Neuron (in vitro differentiated cells): ENCODE measurements around the gene FSTL4.

Experiments
- H2AFZ ChIP-seq: one replicate; pipeline ENCODE4 v1.6.1; 2013; ENCODE audit warnings: low read depth, mild to moderate bottlenecking, inconsistent platforms, low read length, moderate library complexity
- H3K27me3 ChIP-seq: one replicate; pipeline ENCODE4 v1.6.1; 2013; ENCODE audit warnings: low read length; ENCODE audit not compliant: insufficient read depth
- H3K36me3 ChIP-seq: one replicate; pipeline ENCODE4 v1.6.1; 2013; ENCODE audit warnings: low read length; ENCODE audit not compliant: insufficient read depth
- H3K4me1 ChIP-seq: one replicate; pipeline ENCODE4 v1.6.1; 2013; ENCODE audit warnings: low read length; ENCODE audit not compliant: insufficient read depth
- H3K4me3 ChIP-seq: 2 replicates; pipeline ENCODE4 v1.5.1; 2013; ENCODE audit warnings: mild to moderate bottlenecking, low read length, moderate library complexity
- H3K9me3 ChIP-seq: one replicate; pipeline ENCODE4 v1.6.1; 2013; ENCODE audit warnings: low read length

FSTL4 gene

DNA sequence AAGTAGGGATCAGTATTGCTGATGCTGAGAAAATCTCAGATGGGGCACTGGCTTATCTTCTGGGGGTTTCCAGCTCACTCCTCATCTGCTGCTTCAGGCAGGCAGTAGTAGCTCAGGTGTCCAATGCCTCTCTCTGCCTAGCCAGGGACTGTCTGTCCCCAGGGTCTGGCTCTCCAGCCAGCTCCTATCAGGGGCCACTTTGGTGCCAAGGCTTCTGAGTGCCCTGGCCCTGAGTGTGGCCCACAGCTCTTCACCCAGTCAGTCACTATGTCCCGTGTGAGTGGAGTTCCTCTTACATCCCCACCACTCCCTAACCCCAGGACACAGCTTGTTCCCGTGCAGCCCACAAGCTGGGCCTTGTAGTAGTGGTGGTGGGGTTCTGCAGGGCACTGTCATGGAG lies 309.0 kb downstream of the FSTL4 start:
- H2AFZ ChIP-seq: no peak overlapping the region
- H3K4me1 ChIP-seq: no peaks in the 10 kb centered on the region
- H3K36me3 ChIP-seq: no peaks in the 10 kb centered on the region
- H3K4me3 ChIP-seq: no peak overlapping the region
- no peaks in the 10 kb centered on the region for H3K9me3 ChIP-seq
- H3K27me3 ChIP-seq: no peaks in the 10 kb centered on the region

DNA sequence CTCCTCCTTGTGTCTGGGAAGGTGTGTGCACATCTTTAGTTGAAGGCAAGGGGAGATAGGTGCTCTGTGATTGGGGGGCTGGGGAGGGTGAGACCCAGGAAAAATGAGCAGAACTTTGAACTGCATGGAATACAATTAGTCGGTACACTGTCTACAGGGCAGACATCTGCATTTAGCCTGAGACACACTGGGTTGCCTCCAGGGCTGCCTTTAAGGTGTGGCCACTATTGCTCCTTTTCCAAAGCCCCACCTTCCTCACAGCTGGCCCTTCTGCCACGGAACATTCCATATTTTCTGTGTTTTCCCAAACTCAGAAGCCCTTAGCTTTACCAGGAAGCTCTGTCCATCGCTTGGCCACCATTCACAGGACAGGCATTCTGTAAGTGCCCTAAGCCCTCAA lies 312.6 kb downstream of the FSTL4 start:
- H3K4me1 ChIP-seq: no peaks in the 10 kb centered on the region
- no peak overlapping the region for H2AFZ ChIP-seq
- H3K36me3 ChIP-seq: no peaks in the 10 kb centered on the region
- H3K4me3 ChIP-seq: no peak overlapping the region
- no peaks in the 10 kb centered on the region for H3K27me3 ChIP-seq
- H3K9me3 ChIP-seq: no peaks in the 10 kb centered on the region

DNA sequence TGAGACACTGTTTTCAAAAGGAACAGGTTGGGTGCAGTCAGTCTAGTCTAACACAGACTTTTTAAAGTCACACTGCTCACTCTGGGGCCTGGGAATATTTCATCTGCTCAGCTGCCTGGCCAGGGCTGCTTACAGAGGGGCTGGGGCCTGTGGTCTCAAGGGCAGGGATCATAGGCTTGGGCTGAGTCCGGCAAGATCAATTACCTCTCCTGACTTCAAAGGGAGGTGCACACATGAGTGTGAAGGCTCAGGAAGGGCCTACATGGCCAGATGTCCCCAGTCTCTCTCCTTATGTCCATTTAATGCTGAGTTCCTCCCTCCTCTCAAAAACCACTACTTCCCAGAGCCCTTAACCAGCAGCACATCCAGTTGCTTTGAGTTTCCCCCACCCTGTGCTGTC lies 313.3 kb downstream of the FSTL4 start:
- Histone ChIP-seq H2AFZ (no peak overlapping the region), H3K36me3 (no peaks in the 10 kb centered on the region), H3K4me1 (no peaks in the 10 kb centered on the region), H3K4me3 (no peak overlapping the region), H3K9me3 (no peaks in the 10 kb centered on the region), H3K27me3 (no peaks in the 10 kb centered on the region)

DNA sequence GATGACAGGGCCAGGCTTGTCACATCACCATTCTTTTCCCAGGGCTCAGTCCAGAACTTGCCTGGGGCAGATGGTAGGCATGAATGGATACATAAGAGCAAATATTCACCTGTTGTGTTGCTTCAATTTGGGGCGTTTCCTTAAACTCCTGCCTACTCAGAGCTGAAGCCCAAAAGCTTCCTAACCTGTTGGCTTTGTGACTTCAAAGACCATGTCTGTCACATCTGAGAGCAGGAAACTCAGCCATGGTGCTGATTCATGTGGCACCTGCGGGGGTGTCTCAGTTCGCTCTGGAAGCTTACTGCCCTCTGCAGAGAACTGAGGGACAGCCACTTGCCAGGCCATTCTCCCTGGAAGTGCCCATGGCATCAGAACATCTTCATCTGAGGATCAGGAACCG lies 313.9 kb downstream of the FSTL4 start:
- Histone ChIP-seq H3K27me3 (no peaks in the 10 kb centered on the region), H3K36me3 (no peaks in the 10 kb centered on the region), H3K4me1 (no peaks in the 10 kb centered on the region), H3K9me3 (no peaks in the 10 kb centered on the region), H3K4me3 (no peak overlapping the region), H2AFZ (no peak overlapping the region)

DNA sequence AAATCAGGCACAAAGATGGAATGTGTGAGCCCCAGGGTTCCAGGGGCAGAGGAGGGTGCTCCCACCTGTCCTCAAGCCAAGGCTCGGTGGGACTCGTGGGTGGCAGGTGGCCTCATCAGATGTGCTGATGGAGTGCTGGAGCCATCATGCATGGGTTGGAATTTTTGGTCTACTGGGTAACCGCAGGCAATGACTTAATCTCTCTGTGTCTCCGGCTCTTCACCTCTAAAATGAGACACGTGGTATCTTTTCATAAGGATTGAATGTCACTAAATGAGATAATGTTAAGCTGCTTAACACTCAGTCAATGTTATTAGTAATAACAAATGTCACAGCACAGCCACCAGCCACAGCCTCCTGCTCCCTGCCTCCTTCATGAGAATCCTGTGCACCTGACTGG lies 315.0 kb downstream of the FSTL4 start:
- H2AFZ ChIP-seq: no peak overlapping the region
- no peaks in the 10 kb centered on the region for H3K36me3 ChIP-seq
- no peak overlapping the region for H3K4me3 ChIP-seq
- no peaks in the 10 kb centered on the region for H3K9me3 ChIP-seq
- H3K4me1 ChIP-seq: no peaks in the 10 kb centered on the region
- no peaks in the 10 kb centered on the region for H3K27me3 ChIP-seq

DNA sequence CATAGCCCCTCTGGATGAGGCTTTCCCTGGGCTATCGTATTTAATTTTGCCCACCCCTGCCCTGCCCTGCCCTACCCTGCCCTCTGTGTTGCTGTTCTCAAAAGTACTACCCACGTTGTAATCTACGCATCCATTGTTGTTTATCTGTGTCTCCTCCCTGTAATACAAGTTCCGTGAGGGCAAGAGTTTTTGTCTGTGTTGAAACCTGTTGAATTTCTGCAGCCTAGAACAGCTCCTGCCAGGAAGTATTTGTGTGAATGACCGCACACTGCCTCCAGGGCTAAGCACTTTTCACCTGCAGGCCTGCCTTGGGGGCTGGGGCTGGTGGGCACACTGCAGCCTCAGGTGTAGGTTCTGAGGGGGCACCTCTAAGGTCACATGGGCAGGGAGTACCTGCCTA lies 315.7 kb downstream of the FSTL4 start:
- H3K4me3 ChIP-seq: no peak overlapping the region
- H2AFZ ChIP-seq: no peak overlapping the region

DNA sequence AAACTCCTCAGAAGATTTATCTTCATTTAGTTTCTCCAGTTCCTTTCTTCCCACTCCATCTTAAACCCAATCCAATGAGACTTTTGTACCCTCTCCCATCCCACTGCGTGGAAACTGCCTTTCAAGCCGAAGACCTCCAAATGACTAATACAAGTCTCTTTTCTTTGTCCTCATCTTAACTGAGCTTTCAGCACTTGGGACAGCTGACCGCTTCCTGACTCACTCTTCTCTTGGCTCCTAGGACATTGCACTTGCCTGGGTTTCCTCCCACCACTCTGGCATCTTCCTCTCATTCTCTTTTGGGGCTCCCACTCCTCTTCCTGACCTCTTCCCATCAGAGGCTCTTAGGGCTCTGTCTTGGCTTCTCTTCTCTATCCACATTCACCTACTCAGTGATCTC lies 316.8 kb downstream of the FSTL4 start:
- Histone ChIP-seq H3K9me3 (no peaks in the 10 kb centered on the region), H3K4me1 (no peaks in the 10 kb centered on the region), H3K36me3 (no peaks in the 10 kb centered on the region), H3K4me3 (no peak overlapping the region), H2AFZ (no peak overlapping the region), H3K27me3 (no peaks in the 10 kb centered on the region)

More for the DNA sequence above, 315.7 kb downstream of the FSTL4 start:
- Histone ChIP-seq H3K36me3 (no peaks in the 10 kb centered on the region), H3K27me3 (no peaks in the 10 kb centered on the region), H3K9me3 (no peaks in the 10 kb centered on the region), H3K4me1 (no peaks in the 10 kb centered on the region)

DNA sequence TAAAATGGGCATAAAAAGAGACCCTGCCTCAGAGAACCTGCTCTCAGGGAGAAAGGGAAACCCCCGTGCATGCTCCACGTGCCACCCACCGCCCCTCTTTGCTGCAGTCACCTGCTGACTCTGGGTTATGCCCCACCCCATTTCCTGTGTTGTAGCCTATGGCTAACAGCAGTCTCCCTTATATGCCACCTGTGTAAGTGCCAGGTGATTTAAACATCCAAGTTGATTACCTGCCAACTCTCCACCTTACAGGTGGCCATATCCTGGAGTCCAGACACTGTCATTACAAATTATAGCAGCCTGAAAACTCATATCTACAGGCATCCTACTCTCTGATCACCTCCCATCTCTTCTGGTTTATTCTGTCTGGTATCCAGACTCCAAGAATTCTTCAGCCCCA lies 318.0 kb downstream of the FSTL4 start:
- Histone ChIP-seq H3K27me3 (no peaks in the 10 kb centered on the region), H3K4me1 (no peaks in the 10 kb centered on the region), H3K9me3 (no peaks in the 10 kb centered on the region), H3K4me3 (no peak overlapping the region), H2AFZ (no peak overlapping the region), H3K36me3 (no peaks in the 10 kb centered on the region)

DNA sequence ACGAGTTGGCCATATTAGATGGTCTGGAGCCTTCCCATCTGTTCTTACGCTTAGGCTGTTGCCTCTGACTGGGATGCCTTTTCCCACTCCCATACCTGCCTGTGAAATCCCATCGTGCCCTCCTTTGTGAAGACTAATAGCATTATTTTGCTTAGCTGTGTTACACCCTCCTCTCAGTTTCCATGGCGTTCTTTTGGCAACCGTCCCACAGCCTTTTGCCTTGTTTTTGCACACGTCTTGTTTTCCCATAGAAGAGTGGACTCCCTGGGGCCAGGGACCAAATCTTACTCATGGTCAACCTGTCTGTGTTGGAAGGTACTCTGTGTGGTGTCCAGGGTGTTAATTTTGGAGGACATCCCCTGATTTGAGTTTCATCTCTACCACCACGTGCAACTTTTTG lies 318.4 kb downstream of the FSTL4 start:
- Histone ChIP-seq H2AFZ (no peak overlapping the region), H3K4me3 (no peak overlapping the region), H3K9me3 (no peaks in the 10 kb centered on the region), H3K4me1 (no peaks in the 10 kb centered on the region), H3K27me3 (no peaks in the 10 kb centered on the region), H3K36me3 (no peaks in the 10 kb centered on the region)

DNA sequence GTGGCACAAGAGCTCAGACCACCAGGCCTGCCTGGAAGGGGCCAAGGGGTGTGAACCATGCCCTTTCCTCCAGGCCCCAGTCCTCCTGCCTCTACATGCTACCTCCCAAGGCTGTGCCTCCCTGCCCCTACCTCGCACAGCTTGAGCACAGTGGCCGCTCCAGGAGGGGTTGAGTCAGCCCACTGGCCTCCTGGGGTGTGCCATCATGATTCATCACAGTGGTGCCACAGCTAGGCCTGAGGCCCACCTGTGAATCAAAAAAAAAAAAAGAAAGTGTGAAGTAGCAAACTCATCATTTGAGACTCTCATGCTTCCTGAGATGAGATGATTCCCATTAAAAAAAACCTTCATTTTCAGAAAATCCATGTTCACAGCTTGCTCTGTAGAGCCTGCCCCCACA lies 320.0 kb downstream of the FSTL4 start:
- Histone ChIP-seq H3K27me3 (no peaks in the 10 kb centered on the region), H3K4me3 (no peak overlapping the region), H3K36me3 (no peaks in the 10 kb centered on the region), H3K9me3 (no peaks in the 10 kb centered on the region), H2AFZ (no peak overlapping the region), H3K4me1 (no peaks in the 10 kb centered on the region)

DNA sequence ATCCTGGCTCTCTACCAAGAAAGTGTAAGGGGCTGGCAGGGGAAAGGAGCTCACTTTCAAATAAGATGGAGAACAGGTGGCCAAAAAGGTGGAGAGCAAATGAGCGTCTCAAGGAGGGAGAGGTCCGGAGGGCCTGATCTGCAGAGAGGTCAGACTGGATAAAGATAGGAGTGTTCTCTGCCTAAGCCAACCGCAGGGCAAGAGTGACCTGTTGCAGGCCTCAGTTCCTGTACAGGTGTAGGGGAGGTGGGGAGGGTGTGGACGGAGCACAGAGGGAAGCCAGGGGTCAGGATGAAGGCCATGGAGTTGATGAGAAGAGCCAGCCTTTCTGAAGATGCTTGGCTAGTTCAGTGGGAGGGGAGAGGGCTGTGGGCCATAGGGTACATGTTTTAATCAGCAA lies 320.8 kb downstream of the FSTL4 start:
- Histone ChIP-seq H3K4me1 (no peaks in the 10 kb centered on the region), H3K4me3 (no peak overlapping the region), H3K36me3 (no peaks in the 10 kb centered on the region), H3K27me3 (no peaks in the 10 kb centered on the region), H2AFZ (no peak overlapping the region), H3K9me3 (no peaks in the 10 kb centered on the region)

DNA sequence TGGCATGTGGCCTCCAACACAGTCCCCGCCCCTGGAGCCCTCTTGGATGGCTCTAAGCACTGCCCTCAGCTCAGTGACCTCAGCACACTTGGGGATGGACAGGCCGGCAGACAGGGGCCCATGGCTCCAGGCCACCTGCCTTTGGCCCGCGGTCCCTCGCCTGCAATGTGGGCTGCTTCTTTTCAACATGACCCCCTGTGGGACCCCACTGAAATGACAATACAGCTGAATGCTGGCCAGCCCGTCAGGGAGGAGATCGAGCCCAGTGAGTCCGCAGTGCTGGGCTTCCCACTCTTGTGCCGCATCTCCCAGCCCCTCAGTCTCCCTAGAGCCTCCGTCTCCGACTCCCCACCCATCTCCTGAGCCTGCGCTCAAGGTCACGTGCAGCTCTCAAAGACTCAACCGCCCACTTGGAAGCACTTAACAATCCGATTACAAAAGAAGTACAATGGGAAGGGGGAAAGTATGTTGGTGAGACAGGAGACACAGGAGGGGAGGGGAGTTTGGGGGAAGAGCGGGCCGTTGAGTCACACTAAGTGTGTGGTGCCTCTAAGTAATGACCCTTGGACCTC lies 321.6 kb downstream of the FSTL4 start:
- Histone ChIP-seq H3K36me3 (no peaks in the 10 kb centered on the region), H3K9me3 (no peaks in the 10 kb centered on the region), H3K27me3 (no peaks in the 10 kb centered on the region), H3K4me1 (no peaks in the 10 kb centered on the region), H3K4me3 (no peak overlapping the region), H2AFZ (no peak overlapping the region)

DNA sequence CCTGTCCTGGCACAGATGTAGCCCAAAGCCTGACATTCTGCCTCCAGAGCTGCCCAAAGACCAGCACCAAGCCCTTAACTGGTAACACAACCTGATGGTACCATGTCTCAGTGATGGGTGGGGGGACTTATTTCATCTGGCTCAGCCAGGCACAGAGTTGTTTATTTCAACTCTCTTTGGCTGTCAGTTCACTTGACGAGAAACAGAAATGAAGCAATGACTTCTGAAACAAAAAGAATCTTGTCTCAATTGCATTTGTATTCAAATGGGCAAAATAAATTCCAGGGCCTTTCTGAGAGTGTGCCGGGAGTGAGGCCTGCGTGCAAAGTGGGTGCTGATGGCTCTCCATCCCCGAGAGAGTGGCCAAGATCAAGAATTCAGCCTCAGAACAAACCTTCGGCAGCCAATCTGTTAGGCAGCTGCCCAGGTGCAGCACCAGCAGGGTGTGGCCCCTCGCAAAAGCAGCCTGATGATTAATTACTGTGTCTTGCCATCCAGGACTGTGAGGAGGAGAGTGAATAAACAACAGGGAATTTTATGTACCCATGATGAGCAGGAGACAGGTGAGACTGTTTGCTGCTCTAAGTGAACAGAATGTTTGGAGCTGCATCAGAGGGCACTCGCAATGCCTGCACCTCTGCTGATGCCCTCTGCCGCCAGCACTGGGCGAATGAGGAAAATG lies 322.5 kb downstream of the FSTL4 start:
- Histone ChIP-seq H3K36me3 (no peaks in the 10 kb centered on the region), H3K27me3 (no peaks in the 10 kb centered on the region), H3K4me3 (no peak overlapping the region), H3K9me3 (no peaks in the 10 kb centered on the region), H3K4me1 (no peaks in the 10 kb centered on the region), H2AFZ (no peak overlapping the region)

DNA sequence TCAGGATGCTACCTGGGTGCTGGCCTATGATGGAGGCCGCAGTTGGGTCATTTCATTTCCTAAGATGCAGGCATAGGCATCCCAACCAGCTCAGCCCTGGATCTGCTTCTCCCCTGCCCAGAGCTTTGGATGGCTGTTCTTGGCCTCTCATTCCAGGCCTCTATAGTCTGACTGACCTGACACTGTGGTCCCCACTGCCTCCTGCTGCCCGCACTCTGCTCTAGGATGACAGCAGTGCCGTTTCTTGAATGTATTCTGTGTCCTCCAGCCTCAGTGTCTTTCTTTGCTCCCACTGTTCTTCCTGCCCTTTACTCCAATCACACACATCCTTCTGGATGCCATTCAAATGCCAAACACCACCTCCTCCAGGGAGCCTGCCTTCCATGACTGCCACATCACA lies 324.8 kb downstream of the FSTL4 start:
- Histone ChIP-seq H3K27me3 (no peaks in the 10 kb centered on the region), H3K36me3 (no peaks in the 10 kb centered on the region), H2AFZ (no peak overlapping the region), H3K4me3 (no peak overlapping the region), H3K9me3 (no peaks in the 10 kb centered on the region), H3K4me1 (no peaks in the 10 kb centered on the region)
